Kidney (tissue), 22 donors: ENCODE results near the gene ACTL7B. TPM values are rescaled to one million over a fixed set of nuclear protein-coding genes. Genes with fewer than 3 reads are reported as not detected.

Experiments
- DNase-seq, 5 donors: peaks; one replicate each; pipeline ENCODE4 v3.0.0-alpha.2; 2013 to 2020
- FAIRE-seq: peaks from 2 replicates; lab custom pipeline; 2012; peaks lifted over from hg19 to GRCh38; lab: Jason Lieb, UNC
- H3K27ac ChIP-seq, 2 donors: one replicate each; pipeline ENCODE4 v1.7.0; 2013; ENCODE audit warnings: low read depth in 2 of 2, low read length in 2 of 2, inconsistent platforms in 1 of 2
- H3K27me3 ChIP-seq: one replicate; pipeline ENCODE4 v1.7.1; 2013; ENCODE audit warnings: low read length, inconsistent platforms; ENCODE audit not compliant: control insufficient read depth, insufficient read depth
- H3K36me3 ChIP-seq, 3 donors: one replicate each; pipeline versions ENCODE4 v1.7.0 to v1.7.1; 2013; ENCODE audit warnings: low read length in 3 of 3, control low read depth in 1 of 3, inconsistent platforms in 1 of 3; ENCODE audit not compliant: insufficient read depth in 3 of 3, control insufficient read depth in 2 of 3
- H3K4me1 ChIP-seq, 3 donors: one replicate each; pipeline versions ENCODE4 v1.7.0 to v1.7.1; 2013; ENCODE audit warnings: low read length in 3 of 3, inconsistent platforms in 1 of 3, low read depth in 1 of 3; ENCODE audit not compliant: control insufficient read depth in 2 of 3, insufficient read depth in 2 of 3
- H3K4me3 ChIP-seq, 3 donors: one replicate each; pipeline versions ENCODE4 v1.7.0 to v1.8.1; 2013; ENCODE audit warnings: low read length in 3 of 3, control low read depth in 1 of 3, inconsistent platforms in 1 of 3
- H3K9ac ChIP-seq, 3 donors: one replicate each; pipeline versions ENCODE4 v1.7.0 to v1.7.1; 2013; ENCODE audit warnings: low read length in 3 of 3, control low read depth in 1 of 3, inconsistent platforms in 1 of 3
- H3K9me3 ChIP-seq, 3 donors: one replicate each; pipeline versions ENCODE4 v1.7.0 to v1.7.1; 2013; ENCODE audit warnings: low read length in 3 of 3, control low read depth in 1 of 3, inconsistent platforms in 1 of 3; ENCODE audit not compliant: control insufficient read depth in 2 of 3, insufficient read depth in 1 of 3
- CTCF ChIP-seq: IDR thresholded peaks from 3 replicates; pipeline ENCODE4 v1.5.1; 2012; ENCODE audit warnings: mild to moderate bottlenecking, moderate library complexity, borderline replicate concordance; ENCODE audit not compliant: insufficient read depth; ENCODE audit errors: extremely low read depth
- intact Hi-C: fragments of 100-400 bp; cut with DNase I; formaldehyde crosslinking; loops from one replicate; pipeline ENCODE4 v1.11.1; 2022
- long read RNA-seq, 10 donors: library from polyadenylated mRNA in 1 of 10; unstranded in 1 of 10; transcript quantifications; one replicate each; pipeline ENCODE4 v2.0.0 and lab custom pipeline, GENCODE V29; 2021 to 2026
- polyA plus RNA-seq: library from polyadenylated mRNA; stranded (reverse); fragments of 350-450 nt; fragmentation: Illumina TruSeq; extraction: RNeasy Lipid Tissue Mini Kit (QIAGEN cat#74804); gene quantifications from one replicate; pipeline ENCODE4 v1.2.3, GENCODE V29; 2014; ENCODE audit warnings: low read depth, low replicate concordance; ENCODE audit not compliant: insufficient read depth
- total RNA-seq: library from RNA; stranded (reverse); fragmentation: NEBNext Ultra II Directional; extraction: Animal tissue kit (Norgen Biotek cat#: 25700); gene quantifications from one replicate; pipeline ENCODE4 v1.2.1, GENCODE V29; 2021
- donor health status: control.
- donor health status: control.
- donor health status: control.
- donor health status: control.
- donor health status: control.
- donor health status: DM: yes; HTN: yes; CAD: no.
- donor health status: Normal renal cell carcinoma (clear cell type).

ACTL7B gene, protein sequence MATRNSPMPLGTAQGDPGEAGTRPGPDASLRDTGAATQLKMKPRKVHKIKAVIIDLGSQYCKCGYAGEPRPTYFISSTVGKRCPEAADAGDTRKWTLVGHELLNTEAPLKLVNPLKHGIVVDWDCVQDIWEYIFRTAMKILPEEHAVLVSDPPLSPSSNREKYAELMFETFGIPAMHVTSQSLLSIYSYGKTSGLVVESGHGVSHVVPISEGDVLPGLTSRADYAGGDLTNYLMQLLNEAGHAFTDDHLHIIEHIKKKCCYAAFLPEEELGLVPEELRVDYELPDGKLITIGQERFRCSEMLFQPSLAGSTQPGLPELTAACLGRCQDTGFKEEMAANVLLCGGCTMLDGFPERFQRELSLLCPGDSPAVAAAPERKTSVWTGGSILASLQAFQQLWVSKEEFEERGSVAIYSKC
- total RNA-seq (not detected), polyA plus RNA-seq (not detected)
- long read RNA-seq, donor 1: 0 reads
- long read RNA-seq, donor 2: 0 reads
- long read RNA-seq, donor 3: 0 reads
- long read RNA-seq, donor 4: 0 reads
- long read RNA-seq, donor 5: 0 reads
- long read RNA-seq, donor 6: 0 reads
- long read RNA-seq, donor 7: 0 reads
- long read RNA-seq, donor 8: 0 reads
- long read RNA-seq, donor 9: 0 reads
- long read RNA-seq, donor 10: 0 reads

- no peak for FAIRE-seq
- no peaks in the 10 kb centered on the region for H3K9me3 ChIP-seq
- no peaks in the 10 kb centered on the region for H3K4me1 ChIP-seq
- no peak for DNase-seq
- no peak for TF ChIP-seq CTCF
- no peaks in the 10 kb centered on the region for H3K27me3 ChIP-seq
- no peaks in the 10 kb centered on the region for H3K36me3 ChIP-seq
- intact Hi-C loops: no loop called here
- no peak within 1 kb of the TSS for H3K27ac ChIP-seq
- no peak within 1 kb of the TSS for H3K9ac ChIP-seq
- H3K4me3 ChIP-seq: no peak within 1 kb of the TSS
Observed at GRCh38 chr9:108855888-108856287, at the start of gene ACTL7B. ACTL7B (minus strand) TSS chr9:108855986; CDS start chr9:108855930, 56 bp downstream.

DNA sequence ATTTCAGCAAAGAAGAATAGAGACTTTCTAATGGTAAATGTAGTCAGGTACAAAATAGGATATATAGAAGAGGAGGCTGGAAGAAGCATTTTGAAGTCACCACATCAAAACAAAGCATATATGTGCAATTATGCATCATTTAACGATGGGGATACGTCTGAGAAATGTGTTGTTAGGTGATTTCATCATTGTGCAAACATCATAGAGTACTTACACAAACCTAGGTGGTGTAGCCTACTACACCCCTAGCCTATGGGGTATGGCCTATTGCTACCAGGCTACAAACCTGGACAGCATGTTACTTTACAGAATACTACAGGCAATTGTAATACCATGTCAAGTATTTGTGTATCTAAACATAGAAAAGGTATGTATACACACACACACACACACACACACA lies 49.7 kb upstream of the ACTL7B start:
- H3K9ac ChIP-seq: no peak overlapping the region
- FAIRE-seq: no peak
- intact Hi-C loops: no loop called here

DNA sequence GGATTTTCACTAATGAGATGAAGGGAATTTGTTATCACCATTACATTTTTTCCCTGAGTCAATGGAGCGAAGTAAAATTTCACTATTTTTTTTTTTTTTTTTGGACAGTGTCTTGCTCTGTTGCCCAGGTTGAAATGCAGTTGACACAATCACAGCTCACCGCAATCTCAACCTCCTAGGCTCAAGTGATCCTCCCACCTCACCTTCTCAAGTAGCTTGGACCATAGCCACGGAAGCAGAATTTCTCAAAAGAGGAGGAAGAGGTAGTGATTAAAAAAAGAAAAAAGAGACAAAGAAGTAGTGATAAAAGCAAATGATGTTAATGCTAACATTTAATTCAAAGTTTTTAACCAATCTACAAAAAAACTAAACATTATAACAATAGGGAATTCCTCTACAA lies 48.4 kb upstream of the ACTL7B start:
- Histone ChIP-seq H3K36me3 (peaks cover 0 to 70% (median 40%) of the 10 kb centered on the region in 3 donors), H3K27ac (no peak overlapping the region), H3K27me3 (no peaks in the 10 kb centered on the region), H3K4me3 (no peak overlapping the region), H3K4me1 (no peaks in the 10 kb centered on the region), H3K9ac (no peak overlapping the region), H3K9me3 (no peaks in the 10 kb centered on the region)
- DNase-seq (no peak), FAIRE-seq (no peak)
- TF ChIP-seq CTCF: no peak
- intact Hi-C loops: no loop called here

More for the DNA sequence above, 49.7 kb upstream of the ACTL7B start:
- TF ChIP-seq CTCF: no peak
- H3K27ac ChIP-seq: no peak overlapping the region
- H3K36me3 ChIP-seq: peaks cover 2 to 66% (median 41%) of the 10 kb centered on the region in 3 donors
- H3K27me3 ChIP-seq: no peaks in the 10 kb centered on the region
- DNase-seq: no peak
- H3K4me1 ChIP-seq: no peaks in the 10 kb centered on the region
- no peak overlapping the region for H3K4me3 ChIP-seq
- H3K9me3 ChIP-seq: no peaks in the 10 kb centered on the region
